Measurements from ENCODE around the gene NPBWR2. TPM values are rescaled to one million over a fixed set of nuclear protein-coding genes. Genes with fewer than 3 reads are reported as not detected.

The NPBWR2 gene
- polyA plus RNA-seq, 1 of the 3 experiments (the other 2 are of a cell fraction), result not detected

DNA sequence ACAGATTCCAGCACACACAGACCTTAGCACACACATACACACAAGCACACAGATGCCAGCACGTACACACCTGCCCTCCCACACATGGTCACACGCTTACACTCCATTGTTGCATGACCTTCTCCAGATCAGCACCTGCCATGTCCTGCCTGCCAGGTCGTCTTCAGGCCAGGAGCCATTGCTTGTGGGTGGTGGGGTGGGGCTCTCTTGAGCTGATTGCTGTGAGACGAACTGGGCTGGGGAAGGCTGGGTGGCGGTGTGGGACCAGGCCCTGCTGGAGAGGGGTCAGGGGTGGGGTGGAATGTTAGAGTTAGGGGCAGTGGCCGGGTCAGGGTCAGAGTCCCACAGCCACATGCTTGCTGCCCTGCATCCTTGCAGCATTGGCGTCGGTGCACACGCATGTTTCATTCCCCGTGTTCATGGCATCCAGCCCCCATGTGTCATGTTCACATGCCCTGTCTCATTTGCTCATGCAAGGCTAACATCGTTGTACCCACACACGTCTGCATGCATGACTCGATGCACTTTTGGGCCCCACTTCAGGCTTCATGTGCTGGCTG, 6.5 kb upstream of the NPBWR2 start:
- Histone ChIP-seq H4K20me1 (ENCODE audit: insufficient read depth) (no peaks in the 10 kb centered on the region), H3K79me2 (ENCODE audit: insufficient read depth) (no peaks in the 10 kb centered on the region), H3K4me2 (no peak overlapping the region), H3K36me3 (replicated peaks in 1 of 2; ENCODE audit: control insufficient read depth in 1 of 2, insufficient read depth in 2 of 2, low read length in 1 of 2) (no peaks in the 10 kb centered on the region), H3K9ac (no peak overlapping the region), H3K9me3 (no peaks in the 10 kb centered on the region), H3K27ac (ENCODE audit: low read depth in 2 of 2, low read length in 1 of 2) (no peak overlapping the region), H3F3A (replicated peaks; ENCODE audit: insufficient read depth) (no peaks in the 10 kb centered on the region), H3K9me2 (no peaks in the 10 kb centered on the region), H3K27me3 (ENCODE audit: insufficient read depth) (no peaks in the 10 kb centered on the region), H3K4me3 (ENCODE audit: low read depth in 2 of 2, low read length in 1 of 2) (no peak overlapping the region), H2AFZ (ENCODE audit: low read depth) (no peak overlapping the region), H3K4me1 (ENCODE audit: control insufficient read depth in 1 of 2, insufficient read depth in 2 of 2, low read depth in 1 of 2, low read length in 1 of 2) (peaks cover 0 to 24% of the 10 kb centered on the region in 2 experiments; a peak in 1 of 4 replicates)
- peak; percentile 17 for DNase-seq
- TF ChIP-seq FOSL2 (IDR thresholded peaks at IDR 0.05; ENCODE audit: borderline replicate concordance, low read depth) (no peak), TCF12 (IDR thresholded peaks at IDR 0.05) (no peak), EZH2phosphoT487 (IDR thresholded peaks at IDR 0.05; ENCODE audit: borderline replicate concordance, low read depth) (no peak)
- ChIA-PET CTCF (interaction anchor here (1.2 to 15.6 kb wide), 2 partner anchors 32 to 134 kb away, joined by 3 to 252 read pairs; partner anchors contain the start of genes LKAAEAR1, OPRL1, RGS19 and SAMD10), POLR2A (interaction anchor here (0.5 kb wide), 1 partner anchor 66 kb away, joined by 3 read pairs; no protein-coding TSS in a partner anchor)
- WGBS (ENCODE audit: low lambda C conversion rate), result 60% methylated on average over 13 of the region's 13 CpGs

DNA sequence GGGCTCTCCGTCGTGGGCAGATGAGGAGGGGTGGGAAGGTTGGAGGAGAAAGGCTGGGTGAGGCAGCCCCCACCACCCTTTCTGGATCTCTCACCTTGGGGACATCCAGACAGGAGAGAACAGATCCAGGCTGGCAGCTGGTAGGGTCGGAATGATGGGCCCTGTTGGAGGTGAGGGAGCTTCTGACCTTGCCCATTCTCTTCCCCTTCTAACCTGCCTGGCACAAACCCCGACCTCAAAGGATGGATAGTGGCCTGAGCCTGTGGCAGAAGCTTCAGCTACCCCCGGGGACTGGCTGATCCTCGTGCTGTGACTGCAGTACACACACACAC, 6.0 kb upstream of the NPBWR2 start:
- CTCF ChIA-PET, result interaction anchor here (3.8 to 15.6 kb wide), 2 partner anchors 32 to 75 kb away, joined by 13 to 252 read pairs; partner anchors contain the start of genes LKAAEAR1, OPRL1 and RGS19
- Histone ChIP-seq H2AFZ (ENCODE audit: low read depth) (no peak overlapping the region), H3K9me3 (no peaks in the 10 kb centered on the region), H3K9me2 (no peaks in the 10 kb centered on the region), H3K27ac (ENCODE audit: low read depth in 2 of 2, low read length in 1 of 2) (no peak overlapping the region), H3F3A (replicated peaks; ENCODE audit: insufficient read depth) (no peaks in the 10 kb centered on the region), H4K20me1 (ENCODE audit: insufficient read depth) (no peaks in the 10 kb centered on the region), H3K4me1 (ENCODE audit: control insufficient read depth in 1 of 2, insufficient read depth in 2 of 2, low read depth in 1 of 2, low read length in 1 of 2) (peaks cover 0 to 24% of the 10 kb centered on the region in 2 experiments; a peak in 1 of 4 replicates), H3K4me3 (ENCODE audit: low read depth in 2 of 2, low read length in 1 of 2) (no peak overlapping the region), H3K36me3 (replicated peaks in 1 of 2; ENCODE audit: control insufficient read depth in 1 of 2, insufficient read depth in 2 of 2, low read length in 1 of 2) (no peaks in the 10 kb centered on the region), H3K27me3 (ENCODE audit: insufficient read depth) (no peaks in the 10 kb centered on the region), H3K4me2 (no peak overlapping the region), H3K79me2 (ENCODE audit: insufficient read depth) (no peaks in the 10 kb centered on the region), H3K9ac (no peak overlapping the region)
- POLR2A ChIA-PET, result interaction anchor here (0.5 to 0.6 kb wide), 2 partner anchors 66 to 442 kb away, joined by 3 read pairs; no protein-coding TSS in a partner anchor
- TF ChIP-seq NFIC (IDR thresholded peaks at IDR 0.05; ENCODE audit: borderline replicate concordance) (no peak), TAF1 (IDR thresholded peaks at IDR 0.05; ENCODE audit: borderline replicate concordance, low read depth, low read length) (no peak), FOXJ3 (CRISPR knock-in tag; IDR thresholded peaks at IDR 0.05) (no peak), SIN3A (IDR thresholded peaks at IDR 0.05; ENCODE audit: borderline replicate concordance, low read depth, low read length) (no peak), RFX5 (IDR thresholded peaks at IDR 0.05; ENCODE audit: low read length) (no peak), EZH2phosphoT487 (IDR thresholded peaks at IDR 0.05; ENCODE audit: borderline replicate concordance, low read depth) (no peak), RXRA (IDR thresholded peaks at IDR 0.05; ENCODE audit: borderline replicate concordance, low read depth) (no peak), USF1 (IDR thresholded peaks at IDR 0.05; ENCODE audit: borderline replicate concordance, low read depth) (no peak), RAD21 (IDR thresholded peaks at IDR 0.05; ENCODE audit: low read length) (no peak), MAX (IDR thresholded peaks at IDR 0.05; ENCODE audit: low read depth) (no peak), EP300 (IDR thresholded peaks at IDR 0.05; ENCODE audit: borderline replicate concordance in 1 of 2, low read depth in 1 of 2, low read length in 1 of 2) (no peak)
- TF ChIP-seq, protein P1, sequence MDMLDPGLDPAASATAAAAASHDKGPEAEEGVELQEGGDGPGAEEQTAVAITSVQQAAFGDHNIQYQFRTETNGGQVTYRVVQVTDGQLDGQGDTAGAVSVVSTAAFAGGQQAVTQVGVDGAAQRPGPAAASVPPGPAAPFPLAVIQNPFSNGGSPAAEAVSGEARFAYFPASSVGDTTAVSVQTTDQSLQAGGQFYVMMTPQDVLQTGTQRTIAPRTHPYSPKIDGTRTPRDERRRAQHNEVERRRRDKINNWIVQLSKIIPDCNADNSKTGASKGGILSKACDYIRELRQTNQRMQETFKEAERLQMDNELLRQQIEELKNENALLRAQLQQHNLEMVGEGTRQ (IDR thresholded peaks at IDR 0.05; ENCODE audit: borderline replicate concordance, low read depth, low read length), result no peak
- TF ChIP-seq, protein P2, sequence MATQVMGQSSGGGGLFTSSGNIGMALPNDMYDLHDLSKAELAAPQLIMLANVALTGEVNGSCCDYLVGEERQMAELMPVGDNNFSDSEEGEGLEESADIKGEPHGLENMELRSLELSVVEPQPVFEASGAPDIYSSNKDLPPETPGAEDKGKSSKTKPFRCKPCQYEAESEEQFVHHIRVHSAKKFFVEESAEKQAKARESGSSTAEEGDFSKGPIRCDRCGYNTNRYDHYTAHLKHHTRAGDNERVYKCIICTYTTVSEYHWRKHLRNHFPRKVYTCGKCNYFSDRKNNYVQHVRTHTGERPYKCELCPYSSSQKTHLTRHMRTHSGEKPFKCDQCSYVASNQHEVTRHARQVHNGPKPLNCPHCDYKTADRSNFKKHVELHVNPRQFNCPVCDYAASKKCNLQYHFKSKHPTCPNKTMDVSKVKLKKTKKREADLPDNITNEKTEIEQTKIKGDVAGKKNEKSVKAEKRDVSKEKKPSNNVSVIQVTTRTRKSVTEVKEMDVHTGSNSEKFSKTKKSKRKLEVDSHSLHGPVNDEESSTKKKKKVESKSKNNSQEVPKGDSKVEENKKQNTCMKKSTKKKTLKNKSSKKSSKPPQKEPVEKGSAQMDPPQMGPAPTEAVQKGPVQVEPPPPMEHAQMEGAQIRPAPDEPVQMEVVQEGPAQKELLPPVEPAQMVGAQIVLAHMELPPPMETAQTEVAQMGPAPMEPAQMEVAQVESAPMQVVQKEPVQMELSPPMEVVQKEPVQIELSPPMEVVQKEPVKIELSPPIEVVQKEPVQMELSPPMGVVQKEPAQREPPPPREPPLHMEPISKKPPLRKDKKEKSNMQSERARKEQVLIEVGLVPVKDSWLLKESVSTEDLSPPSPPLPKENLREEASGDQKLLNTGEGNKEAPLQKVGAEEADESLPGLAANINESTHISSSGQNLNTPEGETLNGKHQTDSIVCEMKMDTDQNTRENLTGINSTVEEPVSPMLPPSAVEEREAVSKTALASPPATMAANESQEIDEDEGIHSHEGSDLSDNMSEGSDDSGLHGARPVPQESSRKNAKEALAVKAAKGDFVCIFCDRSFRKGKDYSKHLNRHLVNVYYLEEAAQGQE (IDR thresholded peaks at IDR 0.05; ENCODE audit: low read depth, low read length), result no peak
- TF ChIP-seq, protein P3, sequence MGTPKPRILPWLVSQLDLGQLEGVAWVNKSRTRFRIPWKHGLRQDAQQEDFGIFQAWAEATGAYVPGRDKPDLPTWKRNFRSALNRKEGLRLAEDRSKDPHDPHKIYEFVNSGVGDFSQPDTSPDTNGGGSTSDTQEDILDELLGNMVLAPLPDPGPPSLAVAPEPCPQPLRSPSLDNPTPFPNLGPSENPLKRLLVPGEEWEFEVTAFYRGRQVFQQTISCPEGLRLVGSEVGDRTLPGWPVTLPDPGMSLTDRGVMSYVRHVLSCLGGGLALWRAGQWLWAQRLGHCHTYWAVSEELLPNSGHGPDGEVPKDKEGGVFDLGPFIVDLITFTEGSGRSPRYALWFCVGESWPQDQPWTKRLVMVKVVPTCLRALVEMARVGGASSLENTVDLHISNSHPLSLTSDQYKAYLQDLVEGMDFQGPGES (IDR thresholded peaks at IDR 0.05; ENCODE audit: low read depth, low read length), result no peak
- 35% methylated on average over 2 of the region's 6 CpGs for WGBS (ENCODE audit: low lambda C conversion rate)
- DNase-seq, result peak; percentile 9

All from SK-N-SH (cell line).